ENCODE measurements around the gene WDR48.
"Not testable (repeated sequence)": the region's sequence is repeated elsewhere in the genome, so short reads cannot be mapped to it uniquely, and the experiment has no call there.

Gene WDR48

DNA sequence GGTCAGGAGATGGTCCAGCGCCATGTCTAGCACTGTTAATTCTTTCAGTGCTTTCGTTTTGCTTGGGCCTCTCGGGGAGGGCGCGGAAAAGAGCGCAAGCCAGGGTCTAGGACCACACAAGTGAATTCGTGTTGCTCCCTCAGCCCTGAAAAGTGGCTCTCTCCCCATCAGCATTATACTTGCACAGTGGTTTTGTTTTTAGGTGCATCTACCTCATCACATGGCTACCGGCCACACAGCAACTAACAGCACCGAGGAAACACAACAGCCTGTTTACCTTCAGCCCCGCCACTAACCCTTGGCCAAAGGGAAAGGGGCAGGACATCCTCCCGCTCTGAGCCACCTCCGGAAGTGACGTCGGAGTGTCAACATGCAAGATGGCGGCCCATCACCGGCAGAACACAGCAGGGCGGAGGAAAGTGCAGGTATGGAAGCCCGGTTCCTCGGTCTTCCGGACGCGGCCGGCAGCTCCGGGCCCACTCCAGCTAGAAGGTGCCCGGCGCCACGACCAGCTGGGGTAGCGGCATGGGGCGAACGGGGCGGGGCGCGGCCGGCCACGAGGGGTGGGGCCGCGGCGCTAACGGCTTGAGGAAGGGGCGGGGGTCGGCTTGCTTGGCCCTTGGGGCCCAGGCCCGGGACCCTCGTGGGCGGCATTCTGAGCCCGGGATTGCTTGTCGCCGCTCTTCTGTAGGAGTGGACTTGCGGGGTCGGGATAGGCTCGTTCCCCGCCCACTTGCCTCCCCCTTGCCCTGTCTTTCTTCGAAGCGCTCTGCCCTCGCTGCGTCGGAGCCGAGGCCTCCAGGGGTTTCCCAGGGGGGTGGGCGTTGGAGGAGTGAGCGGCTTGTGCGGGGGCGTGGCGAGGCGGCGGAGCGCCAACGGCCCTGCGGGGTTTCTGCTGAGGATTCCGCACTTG lies at the start of gene WDR48, which contains the start of gene SCN11A:
TSS of gene WDR48 (plus strand) at position 368 of the 913 bp plus-strand sequence. CDS start at position 378, 10 bp downstream.
TSS of gene SCN11A (minus strand) at position 296 of the 913 bp plus-strand sequence. CDS start 101,582 bp downstream, outside the sequence.
- DNase-seq (ENCODE audit: low read depth) = peak; percentile 89

DNA sequence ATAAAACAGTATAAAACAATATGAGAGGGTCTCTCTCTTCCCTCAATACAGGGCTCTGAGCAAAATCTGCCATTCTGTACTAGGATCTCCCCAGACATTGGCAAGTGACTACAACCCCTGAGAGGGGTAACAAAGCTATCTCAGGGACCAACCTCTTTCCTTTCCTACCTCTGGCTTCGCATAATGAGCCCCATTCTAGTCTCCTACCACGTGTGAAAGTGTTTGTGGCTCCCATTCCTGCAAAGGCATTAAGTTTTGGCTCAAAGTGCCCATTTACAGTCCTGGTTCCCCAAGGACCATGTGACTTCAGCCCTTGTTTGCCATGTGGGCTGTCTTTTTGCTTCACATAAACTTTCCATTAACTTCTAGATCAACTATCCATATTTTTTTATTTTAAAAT lies 46.5 kb upstream of the WDR48 start:
- no peak for DNase-seq (ENCODE audit: low read depth)

DNA sequence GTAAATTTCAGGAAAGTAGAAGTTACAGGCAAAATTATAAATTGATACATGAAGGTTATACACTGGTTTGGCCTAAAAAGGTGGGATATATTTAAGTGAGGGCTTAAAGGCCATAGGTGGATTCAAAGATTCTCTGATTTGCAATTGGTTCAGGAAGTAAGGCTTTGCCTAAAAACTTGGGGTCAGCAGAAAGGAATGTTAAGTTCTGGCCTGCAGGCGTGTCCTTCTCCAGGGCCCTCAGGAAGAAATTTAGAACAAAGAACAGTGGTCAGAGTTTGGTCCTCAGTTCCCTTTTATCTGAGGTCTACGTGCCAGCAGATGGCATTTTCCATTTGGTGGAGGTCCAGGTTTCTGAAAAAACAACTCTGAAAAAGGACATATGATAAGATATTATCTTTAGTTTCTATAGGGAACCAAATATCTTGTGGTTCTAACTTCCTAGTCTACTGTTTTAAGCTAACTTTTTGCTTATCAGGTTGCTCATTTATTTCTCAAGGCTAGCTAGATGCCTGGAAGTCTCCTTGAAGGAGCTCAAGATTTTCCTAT lies 40.6 kb upstream of the WDR48 start:
- no peak for DNase-seq (ENCODE audit: low read depth)

DNA sequence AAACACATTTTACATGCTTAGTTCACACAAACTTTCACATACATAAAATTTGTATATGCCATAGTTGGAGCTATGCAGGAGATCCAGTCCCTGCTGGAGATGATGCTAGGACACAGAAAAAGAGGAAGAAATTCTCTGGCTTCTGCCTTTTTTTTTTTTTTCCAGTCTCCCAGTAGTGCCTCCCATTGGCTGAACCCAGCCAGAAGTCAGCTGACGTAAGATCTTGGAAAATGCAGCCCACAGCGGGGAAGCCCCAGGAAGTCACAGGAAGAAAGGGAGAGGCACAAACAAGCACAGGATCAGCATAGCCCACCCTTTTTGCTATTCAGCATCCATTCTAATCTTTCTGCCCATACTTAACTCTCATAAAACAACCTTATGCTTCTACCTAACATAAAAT lies 38.5 kb upstream of the WDR48 start:
- DNase-seq (ENCODE audit: low read depth) = no peak

DNA sequence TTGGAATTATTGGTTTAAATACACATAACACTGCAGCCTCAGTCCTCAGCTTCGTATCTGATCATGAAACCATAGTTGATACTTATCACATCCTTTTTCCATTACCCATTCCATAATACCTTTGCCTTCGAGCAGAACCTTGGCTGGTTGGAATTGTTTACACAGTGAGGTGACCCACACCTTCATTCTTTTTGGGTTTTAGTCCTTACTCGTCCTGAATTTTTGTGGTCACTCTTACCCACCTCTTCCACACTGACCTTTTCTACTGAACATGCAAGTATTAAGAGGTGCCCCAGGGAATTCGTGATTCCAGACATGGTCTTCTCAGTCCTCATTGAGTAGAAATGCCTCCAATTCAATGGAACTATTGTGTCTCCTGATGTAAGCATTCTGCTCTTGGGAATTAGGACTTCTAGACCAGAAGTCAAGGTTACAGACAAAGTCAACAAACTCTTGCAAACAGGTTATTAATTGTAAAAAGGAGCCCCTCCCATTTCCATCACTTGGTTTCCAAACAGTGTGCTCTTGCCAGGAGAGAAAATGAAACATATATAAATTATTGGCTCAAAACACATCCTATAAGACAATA lies 37.8 kb upstream of the WDR48 start:
- DNase-seq (ENCODE audit: low read depth) = no peak

DNA sequence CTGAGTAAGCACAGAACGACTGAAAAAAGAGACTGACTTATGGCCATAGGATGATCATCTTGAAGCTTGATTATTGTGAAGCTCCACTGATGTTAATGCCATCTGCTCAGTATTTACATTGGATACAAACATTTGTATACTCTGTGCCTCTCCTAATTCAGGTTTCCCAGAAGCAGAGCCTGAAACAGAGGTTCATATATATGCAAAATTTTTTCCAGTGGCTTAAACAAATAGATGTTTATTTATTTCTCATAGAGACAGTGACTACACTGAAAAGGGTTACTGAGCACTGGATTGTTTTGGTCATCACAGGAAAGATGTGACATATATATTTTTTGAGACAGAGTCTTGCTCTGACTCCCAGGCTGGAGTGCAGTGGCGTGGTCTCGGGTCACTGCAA lies 36.4 kb upstream of the WDR48 start:
- DNase-seq (ENCODE audit: low read depth) = no peak

DNA sequence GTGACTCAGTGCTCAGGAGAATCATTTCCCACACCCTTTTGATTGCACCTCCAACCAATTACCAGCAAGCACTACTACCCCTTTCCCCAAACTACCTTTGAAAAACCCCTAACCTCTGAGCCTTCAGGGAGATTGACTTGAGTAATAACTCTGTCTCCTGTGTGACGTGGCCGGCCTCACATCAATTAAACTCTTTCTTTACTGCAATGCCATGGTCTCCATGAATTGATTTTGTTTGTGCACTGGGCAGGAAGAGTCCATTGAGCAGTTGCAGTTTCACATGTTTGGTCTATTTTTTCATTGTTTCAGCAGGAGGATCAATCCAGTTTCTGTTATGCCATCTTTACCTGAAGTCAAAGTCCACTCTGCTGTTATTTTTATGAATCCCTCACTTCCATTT lies 32.5 kb upstream of the WDR48 start:
- DNase-seq (ENCODE audit: low read depth) = no peak

DNA sequence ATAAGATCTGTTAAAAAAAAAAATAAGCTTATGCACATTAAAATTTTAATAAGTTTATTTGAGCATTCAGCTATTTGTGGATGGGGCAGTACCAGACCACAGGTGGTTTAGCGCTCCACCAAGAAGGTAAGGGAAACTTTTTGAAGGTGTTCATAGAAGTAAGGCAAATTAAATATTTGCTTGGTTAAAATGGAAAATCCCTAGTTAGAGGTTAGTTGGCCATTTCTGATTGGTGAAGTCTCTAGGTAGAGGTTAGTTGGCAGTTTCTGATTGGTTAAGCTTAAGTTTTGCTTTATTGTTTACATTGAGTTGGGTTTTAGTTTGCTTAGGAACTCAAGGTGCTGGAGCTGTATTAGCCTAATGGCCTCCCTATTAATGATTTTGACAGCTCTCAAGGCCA lies 30.8 kb upstream of the WDR48 start:
- no peak for DNase-seq (ENCODE audit: low read depth)

DNA sequence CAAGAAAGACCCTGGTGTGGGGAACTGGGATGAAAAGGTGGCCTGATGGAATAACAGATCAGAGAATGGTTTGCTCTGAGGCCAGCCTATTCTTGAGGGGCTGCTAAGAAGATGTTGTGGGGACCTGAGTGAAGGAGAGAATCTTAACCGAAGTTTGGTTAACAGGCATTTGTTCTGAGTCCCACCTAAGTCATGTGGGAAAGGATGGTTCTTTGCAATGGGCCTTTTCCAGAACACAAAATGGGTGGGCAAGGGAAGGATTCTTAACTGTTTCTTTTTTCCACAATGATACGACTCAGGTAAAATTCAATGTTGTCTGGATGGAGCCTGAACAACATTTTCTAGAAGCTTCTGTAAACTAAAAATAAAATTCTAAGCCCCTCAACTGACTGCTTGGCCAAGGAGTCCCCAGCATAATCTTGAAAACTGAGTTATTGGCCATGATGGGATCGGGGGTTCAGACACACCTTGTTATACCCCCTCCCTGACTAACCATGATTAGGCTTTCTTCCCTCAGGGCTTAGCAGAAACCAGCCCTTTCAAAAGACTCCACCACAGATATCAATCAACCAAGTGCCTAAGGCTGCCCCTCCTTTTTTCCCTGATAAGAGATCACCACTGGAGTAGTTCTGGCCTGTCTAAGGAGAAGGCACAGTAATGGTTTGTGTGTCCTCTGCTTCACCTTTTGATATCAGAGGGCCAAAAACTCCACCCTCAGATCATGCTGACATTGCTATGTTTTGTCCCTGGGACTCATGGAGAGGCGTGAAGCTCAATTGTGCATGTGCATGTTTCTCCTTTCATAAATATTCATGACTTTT lies 30.1 kb upstream of the WDR48 start:
- no peak for DNase-seq (ENCODE audit: low read depth)

DNA sequence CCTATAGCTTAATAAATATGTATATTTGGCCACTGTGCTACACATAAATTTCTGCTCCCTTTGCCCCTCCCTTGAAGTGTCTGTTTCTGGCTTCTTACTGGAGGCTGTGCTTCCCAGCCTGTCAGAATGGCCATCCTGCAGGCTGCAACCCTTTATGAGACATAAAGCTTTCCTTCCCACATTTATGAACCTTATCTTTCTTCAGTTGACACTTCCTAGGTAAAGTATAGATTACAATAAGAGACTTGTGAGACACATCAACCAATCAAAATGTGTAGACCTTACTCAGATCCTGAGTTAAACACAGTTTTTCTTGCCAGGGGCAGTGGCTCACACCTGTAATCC lies 29.6 kb upstream of the WDR48 start:
- DNase-seq (ENCODE audit: low read depth) = no peak

DNA sequence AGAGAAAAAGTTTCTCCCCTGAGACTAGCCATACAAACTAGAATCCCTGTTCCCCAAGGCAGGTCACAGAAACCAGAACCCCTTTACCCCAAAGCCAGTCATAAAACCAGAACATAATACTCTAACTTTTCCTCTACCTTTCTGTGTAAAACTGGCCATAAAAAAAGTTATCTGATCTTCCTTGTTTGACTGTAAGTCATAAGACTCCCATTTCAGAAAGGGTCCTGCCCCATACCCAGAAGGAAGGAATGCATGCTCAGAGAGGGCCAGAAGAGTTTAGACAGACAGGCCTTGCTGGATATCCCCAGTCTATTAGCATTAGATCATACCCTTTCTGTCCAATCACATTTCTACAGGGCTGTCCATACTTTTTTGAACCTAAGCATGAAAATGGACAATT lies 27.3 kb upstream of the WDR48 start:
- DNase-seq (ENCODE audit: low read depth) = no peak

DNA sequence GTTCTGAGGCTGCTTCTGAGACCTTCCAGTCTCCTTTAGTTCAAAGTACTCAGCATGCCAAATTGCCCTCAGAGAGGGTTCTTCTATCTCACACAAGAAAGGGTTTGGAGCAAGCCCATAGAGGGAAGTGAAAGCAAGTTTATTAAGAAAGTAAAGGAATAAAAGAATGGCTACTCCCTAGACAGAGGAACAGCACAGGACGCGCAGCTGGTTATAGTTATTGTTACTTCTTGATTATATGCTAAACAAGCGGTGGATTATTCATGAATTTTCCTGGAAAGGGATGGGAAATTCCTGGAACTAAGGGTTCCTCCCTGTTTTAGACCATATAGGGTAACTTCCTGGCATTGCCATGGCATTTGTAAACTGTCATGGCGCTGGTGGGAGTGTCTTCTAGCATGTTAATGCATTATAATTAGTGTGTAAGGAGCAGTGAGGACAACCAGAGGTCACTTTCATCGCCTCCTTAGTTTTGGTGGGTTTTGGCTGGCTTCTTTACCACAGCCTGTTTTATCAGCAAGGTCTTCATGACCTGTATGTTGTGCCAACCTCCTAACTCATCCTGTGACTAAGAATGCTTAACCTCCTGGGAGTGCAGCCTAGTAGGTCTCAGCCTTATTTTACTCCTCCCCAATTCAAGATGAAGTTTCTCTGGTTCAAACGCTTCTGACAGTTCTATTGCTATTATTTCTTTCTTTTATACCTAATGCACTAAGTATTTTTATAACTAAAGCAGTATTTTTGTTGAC lies 26.4 kb upstream of the WDR48 start:
- no peak for DNase-seq (ENCODE audit: low read depth)

DNA sequence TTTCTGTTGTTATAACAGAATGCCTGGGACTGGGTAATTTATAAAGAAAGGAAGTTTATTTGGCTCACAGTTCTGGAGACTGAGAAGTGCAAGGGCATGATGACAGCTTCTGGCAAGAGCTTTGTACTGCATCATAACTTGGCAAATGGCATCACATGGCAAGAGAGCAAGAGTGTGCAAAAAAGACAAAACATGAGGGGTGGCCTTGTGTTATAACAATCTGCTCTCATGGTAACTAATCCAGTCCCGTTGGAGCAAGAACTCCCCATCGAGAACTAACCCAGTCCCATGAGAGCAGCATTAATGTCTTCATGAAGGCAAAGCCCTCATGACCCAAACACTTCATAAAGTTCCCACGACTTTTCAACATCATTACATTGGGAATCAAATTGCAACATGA lies 23.3 kb upstream of the WDR48 start:
- no peak for DNase-seq (ENCODE audit: low read depth)

DNA sequence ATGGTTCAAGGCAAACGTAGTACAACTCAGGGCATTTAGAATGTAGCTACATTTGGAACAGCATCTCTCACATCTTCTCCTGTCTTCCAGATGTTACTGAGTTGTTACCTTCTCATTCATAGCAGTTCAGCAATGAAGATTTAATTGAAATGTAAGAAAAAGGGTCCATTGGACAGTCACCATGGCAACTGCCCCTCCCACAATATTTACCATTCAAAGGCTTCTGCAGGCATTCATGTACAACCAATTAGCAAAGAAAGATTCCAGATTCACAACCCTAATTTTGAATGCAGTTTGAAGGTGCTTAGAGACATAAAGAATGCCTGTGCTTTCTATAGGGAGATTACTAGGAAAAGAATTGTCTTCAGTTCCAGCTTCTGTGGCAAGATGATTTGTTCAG lies 22.3 kb upstream of the WDR48 start:
- DNase-seq (ENCODE audit: low read depth) = no peak

DNA sequence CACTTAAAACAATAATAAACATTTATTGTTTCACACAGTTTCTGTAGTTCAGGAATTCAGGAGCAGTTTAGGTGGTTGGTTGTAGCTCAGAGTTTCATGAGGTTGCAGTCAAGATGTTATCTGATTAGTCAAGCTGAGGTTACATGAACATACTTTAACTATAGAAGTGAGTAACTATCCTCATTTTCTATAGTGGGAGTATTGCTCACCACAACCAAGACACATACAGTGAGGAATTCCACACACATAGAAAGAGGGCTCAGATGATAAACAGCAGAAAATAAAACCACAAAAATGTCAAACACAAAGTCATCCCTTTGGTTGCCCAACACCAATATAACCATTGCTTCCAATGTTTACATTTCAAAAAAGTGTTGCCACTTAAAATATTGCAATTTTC lies 13.7 kb upstream of the WDR48 start:
- DNase-seq (ENCODE audit: low read depth) = no peak

DNA sequence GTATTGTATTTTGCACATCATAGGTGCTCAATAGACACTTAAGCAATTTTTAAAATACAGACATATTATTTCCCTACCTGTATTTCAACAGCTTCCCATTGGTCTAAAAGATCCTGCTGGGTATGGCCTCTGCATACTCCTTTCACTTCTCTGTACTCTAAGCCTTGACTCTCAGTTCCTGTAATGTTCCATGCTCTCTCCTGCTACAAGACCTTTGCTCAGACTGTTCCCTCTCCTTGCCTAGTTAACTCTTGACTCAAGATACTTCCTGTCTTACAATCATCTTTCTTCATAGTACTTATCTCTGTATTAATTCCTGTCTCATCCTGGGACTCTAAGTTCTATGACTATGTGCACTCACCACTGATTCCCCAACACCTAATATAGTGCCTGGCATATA lies 1.8 kb upstream of the WDR48 start:
- no peak for DNase-seq (ENCODE audit: low read depth)

DNA sequence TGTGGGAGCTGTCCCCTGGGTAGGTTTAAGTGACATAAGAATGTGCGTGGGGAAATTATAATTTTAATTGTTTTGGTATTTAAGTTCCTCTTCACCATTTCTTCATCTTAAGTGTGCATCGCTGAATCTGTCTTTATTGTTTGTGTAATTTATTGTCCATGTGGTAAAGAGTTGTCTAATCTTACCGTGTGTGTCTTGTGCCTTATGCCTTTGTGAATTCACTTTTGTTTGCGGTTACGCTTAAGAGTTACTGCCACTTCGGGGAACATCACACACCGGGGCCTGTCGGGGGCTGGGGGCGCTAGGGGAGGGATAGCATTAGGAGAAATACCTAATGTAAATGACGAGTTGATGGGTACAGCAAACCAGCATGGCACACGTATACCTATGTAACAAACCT lies 767 bp downstream of the WDR48 start:
- DNase-seq (ENCODE audit: low read depth) = no peak

DNA sequence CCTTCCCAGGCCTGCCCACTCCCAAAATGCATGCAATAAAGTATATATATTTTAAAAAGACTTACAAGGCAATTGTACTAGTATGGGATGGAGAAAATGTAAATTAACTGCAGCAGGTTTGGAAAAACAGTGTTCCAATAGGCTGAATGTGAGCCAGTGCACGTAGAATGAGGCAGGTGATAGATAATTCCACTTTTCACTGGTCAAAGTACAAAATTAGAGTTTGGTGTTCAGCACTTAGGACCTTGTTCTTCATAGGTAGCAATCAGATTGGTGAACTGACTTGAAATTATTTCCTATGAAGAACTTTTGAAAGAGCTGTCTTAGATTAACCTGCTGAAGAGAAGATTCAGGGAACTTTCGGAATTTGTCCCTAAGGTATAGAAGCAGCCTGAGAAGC lies 1.9 kb downstream of the WDR48 start:
- no peak for DNase-seq (ENCODE audit: low read depth)

DNA sequence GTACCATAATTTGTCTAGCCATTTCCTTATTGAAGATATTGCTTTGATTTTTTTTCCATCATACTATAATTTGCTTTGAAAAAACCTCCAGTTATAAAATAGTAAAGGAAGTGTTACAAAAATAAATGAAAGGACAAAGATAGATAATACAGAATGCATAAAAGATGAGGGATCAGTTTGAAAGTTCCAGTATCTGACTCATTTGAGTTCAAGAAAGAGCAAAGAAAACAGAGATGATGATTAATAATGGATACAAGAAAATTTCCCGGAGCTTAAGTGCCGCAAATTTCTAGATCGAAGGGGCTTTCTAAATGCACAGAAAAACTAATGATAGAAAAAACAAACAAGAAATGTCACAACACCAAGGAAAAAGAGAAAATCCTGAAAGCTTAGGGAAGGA lies 4.3 kb downstream of the WDR48 start:
- DNase-seq (ENCODE audit: low read depth) = no peak

DNA sequence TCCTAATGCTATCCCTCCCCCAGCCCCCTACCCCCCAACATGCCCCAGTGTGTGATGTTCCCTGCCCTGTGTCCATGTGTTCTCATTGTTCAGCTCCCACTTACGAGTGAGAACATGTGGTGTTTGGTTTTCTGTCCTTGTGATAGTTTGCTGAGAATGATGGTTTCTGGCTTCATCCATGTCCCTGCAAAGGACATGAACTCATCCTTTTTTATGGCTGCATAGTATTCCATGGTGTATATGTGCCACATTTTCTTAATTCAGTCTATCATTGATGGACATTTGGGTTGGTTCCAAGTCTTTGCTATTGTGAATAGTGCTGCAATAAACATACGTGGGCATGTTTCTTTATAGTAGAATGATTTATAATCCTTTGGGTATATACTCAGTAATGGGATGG lies 9.4 kb downstream of the WDR48 start:
- not testable (repeated sequence) for DNase-seq (ENCODE audit: low read depth)

DNA sequence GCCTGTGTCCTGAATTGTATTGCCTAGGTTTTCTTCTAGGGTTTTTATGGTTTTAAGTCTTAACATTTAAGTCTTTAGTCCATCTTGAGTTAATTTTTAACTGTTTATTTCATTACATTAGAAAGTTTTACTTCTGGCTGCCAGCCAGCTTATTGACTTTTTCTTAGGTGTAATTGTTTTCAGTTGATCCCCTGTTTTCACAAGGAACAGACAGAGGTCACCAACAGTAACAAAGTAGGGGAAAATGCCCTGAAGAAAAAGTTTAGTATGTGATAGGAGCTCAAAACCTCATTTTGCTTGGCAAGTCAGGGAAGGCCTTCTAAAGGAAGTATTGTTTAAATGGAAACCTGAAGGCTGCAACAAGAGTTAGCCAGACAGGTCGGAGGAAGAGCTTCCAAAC lies 10.4 kb downstream of the WDR48 start:
- DNase-seq (ENCODE audit: low read depth) = no peak

DNA sequence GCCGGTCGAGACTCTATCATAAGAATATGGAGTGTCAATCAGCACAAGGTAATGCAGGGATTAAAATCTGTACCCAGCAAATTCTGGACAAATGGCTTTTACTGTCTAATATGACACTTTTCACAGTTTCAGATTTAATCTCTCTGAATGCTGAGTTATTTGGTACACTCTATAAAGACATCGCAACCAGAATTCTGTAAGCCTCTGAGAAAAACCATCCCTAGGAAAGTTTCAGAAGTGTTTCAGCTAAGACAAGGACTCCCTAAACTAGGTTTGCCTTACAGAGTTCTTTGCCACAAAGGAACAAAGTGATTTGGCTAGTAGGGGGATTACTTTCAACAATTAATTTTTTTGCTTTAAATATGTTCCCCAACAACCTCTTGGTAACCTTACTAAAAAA lies 11.3 kb downstream of the WDR48 start:
- DNase-seq (ENCODE audit: low read depth) = no peak
